Stimulated activated CD8-positive, alpha-beta memory T cell treated with anti-CD3 and anti-CD28 coated beads, Interleukin-2, amount 100 ng/mL, for 48 hours (primary cell): ENCODE results near the gene SLC25A43.

Source experiments
- DNase-seq, 2 donors: peaks; one replicate each; pipeline ENCODE4 v3.0.0-alpha.2; 2020; ENCODE audit warnings: low read depth in 2 of 2

SLC25A43 gene

DNA sequence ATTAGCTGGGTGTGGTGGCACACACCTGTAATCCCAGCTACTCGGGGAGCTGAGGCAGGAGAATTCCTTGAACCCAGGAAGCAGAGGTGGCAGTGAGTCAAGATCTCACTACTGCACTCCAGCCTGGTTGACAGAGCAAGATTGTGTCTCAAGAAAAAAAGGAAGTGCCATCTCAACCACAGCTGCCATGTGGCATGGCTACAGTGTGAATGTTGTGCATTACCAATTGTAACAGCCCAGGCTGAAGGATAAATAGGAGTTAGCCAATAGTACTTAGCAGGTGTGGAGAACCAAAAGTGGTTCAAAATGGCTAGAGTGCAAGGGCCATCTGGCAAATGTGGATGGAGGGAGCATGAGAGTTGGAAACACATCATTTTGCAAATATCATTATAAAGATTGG is 98.0 kb downstream of the SLC25A43 start:
- no peak for DNase-seq

- no peak for DNase-seq
These were observed 101.1 kb downstream of the SLC25A43 start for GRCh38 chrX:119500061-119500800.

DNA sequence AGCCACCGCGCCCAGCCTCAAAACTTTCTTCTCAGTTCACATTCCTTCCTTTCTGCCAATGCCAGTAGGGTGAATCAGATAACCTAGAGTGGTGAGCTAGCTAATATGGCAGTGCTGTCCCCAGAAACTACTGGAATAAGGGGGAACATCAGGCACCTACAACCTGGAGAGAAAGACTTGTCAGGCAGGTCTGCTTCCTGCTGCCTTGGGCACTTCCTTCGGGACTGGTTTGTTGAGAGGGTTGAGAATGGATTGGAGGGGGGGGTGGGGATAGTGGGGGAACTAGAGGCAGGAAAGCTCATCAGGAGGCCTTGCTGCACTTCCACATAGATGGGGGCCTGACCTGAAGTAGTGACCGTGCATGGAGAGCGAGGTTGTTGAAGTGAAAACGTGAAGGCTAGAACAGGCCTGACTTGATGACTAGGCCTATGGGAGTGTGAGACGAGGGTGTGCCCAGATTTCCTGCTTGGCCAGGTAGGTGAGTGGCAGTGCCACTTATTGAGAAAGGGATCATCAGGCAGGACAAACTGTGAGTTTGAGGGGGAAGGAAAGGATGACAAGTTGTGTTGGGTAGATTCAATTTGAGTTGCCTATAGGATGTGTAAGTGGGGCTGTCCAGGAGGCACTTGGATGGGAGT is 102.5 kb downstream of the SLC25A43 start:
- DNase-seq, result no peak

DNA sequence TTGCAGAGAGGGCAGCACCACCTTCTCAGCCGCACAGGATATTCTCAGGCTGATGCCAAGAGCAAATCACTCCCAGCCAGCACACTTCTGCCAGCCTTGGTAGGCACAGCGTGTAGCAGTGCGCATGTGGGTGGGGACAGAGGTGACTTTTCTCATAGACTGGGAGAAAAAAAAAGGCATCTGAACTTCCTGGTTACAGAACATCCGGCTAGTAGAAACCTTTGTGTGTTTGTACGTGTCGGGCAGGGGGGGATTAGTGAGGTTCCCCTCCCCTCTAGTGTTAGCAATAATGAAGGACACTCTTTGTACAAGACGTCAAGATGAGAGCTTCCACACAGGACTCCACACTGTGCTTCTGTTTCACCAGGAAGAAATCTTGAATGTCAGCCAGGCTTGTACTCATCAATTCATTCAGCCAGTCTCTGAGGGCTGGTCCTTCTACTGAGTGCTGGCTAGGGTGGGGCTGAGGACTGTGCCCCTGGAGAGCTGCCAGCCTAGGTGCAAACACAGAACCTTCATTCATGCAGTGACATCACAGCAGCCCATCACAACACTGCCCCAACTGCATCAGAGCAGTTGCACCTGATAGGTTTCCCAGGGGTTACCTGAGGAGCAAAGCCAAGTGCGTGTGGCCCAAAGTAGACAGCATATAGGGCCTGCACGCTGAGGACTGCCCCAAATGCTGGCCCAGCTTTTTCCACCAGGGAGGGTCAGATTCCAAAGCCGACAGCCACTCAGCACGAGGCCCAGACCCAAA is 103.8 kb downstream of the SLC25A43 start:
- no peak for DNase-seq

DNA sequence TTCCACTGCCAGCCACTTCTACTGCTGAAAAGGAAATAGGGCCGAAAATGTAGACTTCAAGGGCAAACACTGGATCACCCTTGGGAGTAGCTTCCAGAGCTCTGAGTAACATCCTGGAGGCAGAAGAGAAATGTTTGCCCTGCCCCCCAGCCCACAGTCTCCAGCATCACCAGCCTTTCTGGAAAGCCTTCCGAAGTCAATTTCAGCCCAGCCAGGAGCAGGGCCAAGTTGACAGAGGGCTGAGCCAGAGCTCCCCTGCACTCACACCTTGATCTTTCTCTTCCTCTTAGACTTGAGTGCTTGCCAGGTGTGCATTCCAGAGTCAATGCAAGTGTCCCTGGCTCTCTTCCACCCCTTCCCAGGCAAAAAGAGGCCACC is 104.3 kb downstream of the SLC25A43 start:
- no peak for DNase-seq
